GM10248 (cell line): Measurements from ENCODE around the gene TCEA3.

ENCODE experiments used
- CTCF ChIA-PET: fragments of 300-600 bp; sonication (Branson Sonifier 250); formaldehyde crosslinking; extraction: SDS; loops from one replicate; lab custom pipeline; 2021; ENCODE audit warnings: antibody characterized with exemption; lab: Yijun Ruan, JAX
- POLR2A ChIA-PET: fragments of 350-650 bp; sonication (Branson Sonifier 250); formaldehyde crosslinking; extraction: SDS; loops from one replicate; lab custom pipeline; 2020; ENCODE audit warnings: antibody characterized with exemption; lab: Yijun Ruan, JAX
- DNase-seq: peaks from one replicate; pipeline ENCODE4 v3.0.0; 2012; ENCODE audit errors: extremely low spot score
- TF ChIP-seq, protein P1 (sequence below): IDR thresholded peaks from 2 replicates; pipeline ENCODE4 v1.5.1; 2012; ENCODE audit warnings: mild to moderate bottlenecking, low read depth; ENCODE audit errors: extremely low read depth, missing control alignments, control extremely low read depth

Gene TCEA3

DNA sequence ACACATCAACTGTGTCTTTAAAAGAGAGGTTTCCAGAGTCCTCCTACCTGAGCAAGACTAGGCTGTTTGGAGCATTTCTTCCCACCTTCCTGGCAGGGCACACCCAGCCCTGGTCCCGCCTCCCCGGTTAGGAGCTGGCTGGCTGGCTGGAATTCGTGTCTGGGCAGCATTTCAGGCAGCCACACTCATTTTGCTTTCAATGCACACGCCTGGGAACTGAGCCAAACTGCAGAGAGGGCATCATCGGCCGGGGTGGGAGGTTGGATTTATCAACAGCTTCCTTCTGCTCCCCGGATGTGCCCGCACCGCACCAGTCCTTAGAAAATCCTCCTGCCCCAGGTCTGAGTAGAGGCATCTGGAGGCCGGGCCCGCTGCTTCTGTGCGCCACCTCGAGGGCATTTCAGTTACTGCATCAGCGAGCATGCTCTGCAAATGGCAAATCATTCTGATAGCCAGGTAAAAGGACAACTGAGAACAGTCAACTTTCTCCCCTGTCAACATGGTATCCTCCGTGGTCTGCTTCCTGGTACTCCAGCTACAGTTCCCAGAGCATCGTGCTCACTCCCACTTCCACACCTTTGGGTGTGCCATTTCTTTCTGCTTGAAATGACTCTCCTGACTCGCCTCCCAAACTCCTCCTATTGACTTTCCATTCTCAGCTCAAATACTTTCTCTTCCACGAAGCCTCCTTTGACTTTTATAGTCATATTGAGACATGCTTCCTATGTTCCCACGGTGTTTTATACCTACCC, 20.6 kb downstream of the TCEA3 start:
- peak; percentile 83 for DNase-seq
- ChIA-PET CTCF (interaction anchor here (0.7 to 3.7 kb wide), 25 partner anchors 9 to 432 kb away, joined by 3 to 31 read pairs (median 4); partner anchors contain the start of gene LACTBL1), POLR2A (no interaction called here)
- TF ChIP-seq, protein P1, sequence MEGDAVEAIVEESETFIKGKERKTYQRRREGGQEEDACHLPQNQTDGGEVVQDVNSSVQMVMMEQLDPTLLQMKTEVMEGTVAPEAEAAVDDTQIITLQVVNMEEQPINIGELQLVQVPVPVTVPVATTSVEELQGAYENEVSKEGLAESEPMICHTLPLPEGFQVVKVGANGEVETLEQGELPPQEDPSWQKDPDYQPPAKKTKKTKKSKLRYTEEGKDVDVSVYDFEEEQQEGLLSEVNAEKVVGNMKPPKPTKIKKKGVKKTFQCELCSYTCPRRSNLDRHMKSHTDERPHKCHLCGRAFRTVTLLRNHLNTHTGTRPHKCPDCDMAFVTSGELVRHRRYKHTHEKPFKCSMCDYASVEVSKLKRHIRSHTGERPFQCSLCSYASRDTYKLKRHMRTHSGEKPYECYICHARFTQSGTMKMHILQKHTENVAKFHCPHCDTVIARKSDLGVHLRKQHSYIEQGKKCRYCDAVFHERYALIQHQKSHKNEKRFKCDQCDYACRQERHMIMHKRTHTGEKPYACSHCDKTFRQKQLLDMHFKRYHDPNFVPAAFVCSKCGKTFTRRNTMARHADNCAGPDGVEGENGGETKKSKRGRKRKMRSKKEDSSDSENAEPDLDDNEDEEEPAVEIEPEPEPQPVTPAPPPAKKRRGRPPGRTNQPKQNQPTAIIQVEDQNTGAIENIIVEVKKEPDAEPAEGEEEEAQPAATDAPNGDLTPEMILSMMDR: peak; percentile 96

- POLR2A ChIA-PET: no interaction called here
- CTCF ChIA-PET: interaction anchor here (0.7 to 3.7 kb wide), 22 partner anchors 9 to 431 kb away, joined by 3 to 31 read pairs (median 4); partner anchors contain the start of gene LACTBL1
- TF ChIP-seq, protein P1: no peak
- DNase-seq: no peak
Observed at GRCh38 chr1:23403355-23403734, 21.2 kb downstream of the TCEA3 start.

- TF ChIP-seq, protein P1: no peak
- ChIA-PET CTCF (interaction anchor here (0.9 to 3.7 kb wide), 13 partner anchors 9 to 118 kb away, joined by 3 to 31 read pairs (median 5); no protein-coding TSS in a partner anchor), POLR2A (no interaction called here)
- DNase-seq: no peak
Observed at GRCh38 chr1:23403038-23403336, 21.6 kb downstream of the TCEA3 start.

GRCh38 chr1:23402286-23403037, 22.1 kb downstream of the TCEA3 start:
- ChIA-PET POLR2A (no interaction called here), CTCF (interaction anchor here (1.1 to 3.7 kb wide), 9 partner anchors 8 to 58 kb away, joined by 3 to 31 read pairs (median 12); partner anchors contain the start of gene HNRNPR)
- no peak for DNase-seq
- TF ChIP-seq, protein P1: no peak

- POLR2A ChIA-PET: no interaction called here
- CTCF ChIA-PET: interaction anchor here (1.1 to 2.0 kb wide), 4 partner anchors 11 to 57 kb away, joined by 3 to 7 read pairs (median 4); partner anchors contain the start of gene HNRNPR
- TF ChIP-seq, protein P1: no peak
- no peak for DNase-seq
Observed at GRCh38 chr1:23401313-23401712, 23.2 kb downstream of the TCEA3 start.

GRCh38 chr1:23400324-23401114, 24.0 kb downstream of the TCEA3 start:
- ChIA-PET CTCF (interaction anchor here (0.5 to 2.0 kb wide), 4 partner anchors 12 to 616 kb away, joined by 3 to 7 read pairs (median 4); no protein-coding TSS in a partner anchor), POLR2A (no interaction called here)
- DNase-seq: no peak
- TF ChIP-seq, protein P1: no peak
